Smooth muscle cell (in vitro differentiated cells): ENCODE measurements around the gene SPTLC2. TPM values are rescaled to one million over a fixed set of nuclear protein-coding genes. Genes with fewer than 3 reads are reported as not detected.

Source experiments
- DNase-seq: peaks from one replicate; lab custom pipeline; 2025; ENCODE audit not compliant: unreplicated experiment; lab: John Stamatoyannopoulos, UW
- H2AFZ ChIP-seq: fragments of 200-600 bp; sonication (generic); 2 replicates; pipeline ENCODE4 v1.6.0; 2016; ENCODE audit warnings: antibody characterized with exemption, low read depth, mild to moderate bottlenecking
- H3F3A ChIP-seq: fragments of 200-600 bp; sonication (generic); 2 replicates; pipeline ENCODE4 v1.6.0; 2017; ENCODE audit warnings: antibody characterized with exemption, low read depth
- H3K27ac ChIP-seq: fragments of 200-600 bp; sonication (generic); 2 replicates; pipeline ENCODE4 v1.5.1; 2016; ENCODE audit warnings: low read depth, mild to moderate bottlenecking
- H3K27me3 ChIP-seq: fragments of 200-600 bp; sonication (generic); 2 replicates; pipeline ENCODE4 v1.6.1; 2016; ENCODE audit warnings: low read depth, mild to moderate bottlenecking
- H3K36me3 ChIP-seq: fragments of 200-600 bp; sonication (generic); 2 replicates; pipeline ENCODE4 v1.5.1; 2016; ENCODE audit warnings: low read depth
- H3K4me1 ChIP-seq: fragments of 200-600 bp; sonication (generic); 2 replicates; pipeline ENCODE4 v1.5.1; 2016; ENCODE audit warnings: low read depth
- H3K4me2 ChIP-seq: fragments of 200-600 bp; sonication (generic); 2 replicates; pipeline ENCODE4 v1.6.0; 2016; ENCODE audit warnings: mild to moderate bottlenecking
- H3K4me3 ChIP-seq: fragments of 200-600 bp; sonication (generic); 2 replicates; pipeline ENCODE4 v1.5.1; 2016; ENCODE audit warnings: mild to moderate bottlenecking
- H3K79me2 ChIP-seq: fragments of 200-600 bp; sonication (generic); 2 replicates; pipeline ENCODE4 v1.6.0; 2016; ENCODE audit warnings: low read depth, mild to moderate bottlenecking
- H3K9ac ChIP-seq: fragments of 200-600 bp; sonication (generic); 2 replicates; pipeline ENCODE4 v1.6.0; 2016; ENCODE audit warnings: low read depth
- H3K9me3 ChIP-seq: fragments of 200-600 bp; sonication (generic); replicated peaks from 2 replicates; pipeline ENCODE4 v1.5.1; 2016; ENCODE audit warnings: low read depth
- H4K20me1 ChIP-seq: fragments of 200-600 bp; sonication (generic); 2 replicates; pipeline ENCODE4 v1.6.0; 2016; ENCODE audit warnings: low read depth
- WGBS: methylation state at CpG from one replicate; pipeline ENCODE4 v1.1.7; 2016; ENCODE audit warnings: low lambda C conversion rate; 5-methylcytosine and 5-hydroxymethylcytosine counted together
- polyA plus RNA-seq: library from polyadenylated mRNA; unstranded; fragments of >200 nt; fragmentation: Nextera tagmentation; extraction: Ambion mirVana; gene quantifications from 2 replicates; pipeline ENCODE4 v1.2.1, GENCODE V29; 2016
- total RNA-seq: library from RNA; depleted of rRNA; stranded (reverse); fragments of >200 nt; gene quantifications from 2 replicates; pipeline ENCODE4 v1.2.3, GENCODE V29; 2014
- TF ChIP-seq, protein P1 (sequence below): fragments of 200-600 bp; sonication (generic); IDR thresholded peaks from 2 replicates; pipeline ENCODE4 v1.5.1; 2017; ENCODE audit warnings: borderline replicate concordance, mild to moderate bottlenecking, antibody characterized with exemption; ENCODE audit not compliant: insufficient read depth, poor library complexity, severe bottlenecking

SPTLC2 gene
- total and polyA plus RNA-seq, 2 experiments from 2014 or later = 23.4 to 24.8 TPM

DNA sequence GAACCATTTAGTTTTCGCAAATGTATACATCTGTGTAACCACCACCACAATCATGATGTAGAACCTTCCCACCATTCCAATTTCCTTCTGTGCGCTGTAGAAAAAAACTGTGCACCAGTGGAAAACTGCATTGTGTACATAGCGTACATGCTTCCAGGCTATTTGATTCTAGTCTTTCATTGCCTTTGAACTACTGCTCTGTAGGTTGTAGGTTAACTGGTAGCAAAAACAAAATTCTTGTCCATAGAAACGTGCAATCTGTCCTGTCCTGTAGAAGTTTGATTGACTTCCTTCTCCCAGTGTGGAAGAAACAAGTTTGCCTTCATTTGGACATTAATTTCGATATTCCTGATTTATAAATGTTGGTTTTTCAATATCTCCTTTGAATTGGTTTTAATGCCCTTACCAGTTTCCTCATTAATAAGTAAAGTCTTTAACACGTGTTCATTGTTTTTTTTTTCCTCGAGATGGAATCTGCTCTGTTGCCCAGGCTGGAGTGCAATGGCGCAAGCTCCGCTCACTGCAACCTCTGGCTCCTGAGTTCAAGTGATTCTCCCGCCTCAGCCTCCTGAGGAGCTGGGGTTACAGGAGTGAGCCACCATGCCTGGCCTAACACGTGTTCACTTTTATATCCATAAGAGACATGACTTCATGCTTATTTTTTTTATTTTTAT lies 114.2 kb downstream of the SPTLC2 start:
- no peaks in the 10 kb centered on the region for H3K9me3 ChIP-seq
- TF ChIP-seq, protein P1, sequence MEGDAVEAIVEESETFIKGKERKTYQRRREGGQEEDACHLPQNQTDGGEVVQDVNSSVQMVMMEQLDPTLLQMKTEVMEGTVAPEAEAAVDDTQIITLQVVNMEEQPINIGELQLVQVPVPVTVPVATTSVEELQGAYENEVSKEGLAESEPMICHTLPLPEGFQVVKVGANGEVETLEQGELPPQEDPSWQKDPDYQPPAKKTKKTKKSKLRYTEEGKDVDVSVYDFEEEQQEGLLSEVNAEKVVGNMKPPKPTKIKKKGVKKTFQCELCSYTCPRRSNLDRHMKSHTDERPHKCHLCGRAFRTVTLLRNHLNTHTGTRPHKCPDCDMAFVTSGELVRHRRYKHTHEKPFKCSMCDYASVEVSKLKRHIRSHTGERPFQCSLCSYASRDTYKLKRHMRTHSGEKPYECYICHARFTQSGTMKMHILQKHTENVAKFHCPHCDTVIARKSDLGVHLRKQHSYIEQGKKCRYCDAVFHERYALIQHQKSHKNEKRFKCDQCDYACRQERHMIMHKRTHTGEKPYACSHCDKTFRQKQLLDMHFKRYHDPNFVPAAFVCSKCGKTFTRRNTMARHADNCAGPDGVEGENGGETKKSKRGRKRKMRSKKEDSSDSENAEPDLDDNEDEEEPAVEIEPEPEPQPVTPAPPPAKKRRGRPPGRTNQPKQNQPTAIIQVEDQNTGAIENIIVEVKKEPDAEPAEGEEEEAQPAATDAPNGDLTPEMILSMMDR = no peak
- no peaks in the 10 kb centered on the region for H3K36me3 ChIP-seq
- no peaks in the 10 kb centered on the region for H3F3A ChIP-seq
- H3K79me2 ChIP-seq = no peaks in the 10 kb centered on the region
- peaks cover 5% of the 10 kb centered on the region for H3K4me1 ChIP-seq
- H3K4me2 ChIP-seq = no peak overlapping the region
- WGBS = 87% methylated on average over 11 of the region's 11 CpGs
- H2AFZ ChIP-seq = no peak overlapping the region
- no peak overlapping the region for H3K27ac ChIP-seq
- DNase-seq = no peak
- H3K27me3 ChIP-seq = peaks cover 34% of the 10 kb centered on the region
- H4K20me1 ChIP-seq = no peaks in the 10 kb centered on the region
- no peak overlapping the region for H3K9ac ChIP-seq
- no peak overlapping the region for H3K4me3 ChIP-seq

DNA sequence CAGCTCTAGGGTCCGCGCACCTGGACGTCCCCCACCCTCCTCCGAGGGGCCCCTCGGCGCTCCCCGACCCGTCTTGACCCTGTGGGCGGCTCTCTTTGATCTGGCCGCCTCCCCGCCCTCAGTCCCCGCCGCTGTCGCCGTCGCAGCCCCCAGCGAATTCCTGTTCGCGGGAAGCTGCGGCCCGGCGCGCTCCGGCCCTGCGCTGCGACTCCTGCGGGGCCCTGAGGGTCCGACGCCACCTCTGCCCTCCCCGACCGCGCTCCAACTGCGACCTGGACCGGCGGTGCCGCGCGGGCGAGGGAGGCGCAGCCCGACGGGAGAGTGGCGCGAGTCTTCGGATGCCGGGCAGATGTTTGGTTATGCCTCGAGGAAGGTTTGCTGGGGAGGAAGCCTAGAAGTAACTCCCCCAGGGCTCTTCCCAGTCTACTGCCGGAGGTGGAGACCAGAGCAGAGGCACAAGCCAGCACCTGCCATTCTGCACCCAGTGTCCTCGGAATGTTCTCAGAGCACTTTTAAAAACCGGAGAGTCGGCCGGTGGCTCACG lies 117.4 kb downstream of the SPTLC2 start:
- Histone ChIP-seq H3K27ac (no peak overlapping the region), H3K36me3 (no peaks in the 10 kb centered on the region), H3K4me2 (peak overlapping the region; percentile 97), H3K9ac (no peak overlapping the region), H3K27me3 (peaks cover 34% of the 10 kb centered on the region), H3K79me2 (no peaks in the 10 kb centered on the region), H2AFZ (peak overlapping the region; percentile 43), H3K9me3 (no peaks in the 10 kb centered on the region), H3F3A (no peaks in the 10 kb centered on the region), H3K4me3 (peak overlapping the region; percentile 62), H4K20me1 (no peaks in the 10 kb centered on the region), H3K4me1 (peaks cover 5% of the 10 kb centered on the region)
- 8% methylated on average over 35 of the region's 53 CpGs for WGBS
- TF ChIP-seq, protein P1 = no peak
- DNase-seq = no peak

DNA sequence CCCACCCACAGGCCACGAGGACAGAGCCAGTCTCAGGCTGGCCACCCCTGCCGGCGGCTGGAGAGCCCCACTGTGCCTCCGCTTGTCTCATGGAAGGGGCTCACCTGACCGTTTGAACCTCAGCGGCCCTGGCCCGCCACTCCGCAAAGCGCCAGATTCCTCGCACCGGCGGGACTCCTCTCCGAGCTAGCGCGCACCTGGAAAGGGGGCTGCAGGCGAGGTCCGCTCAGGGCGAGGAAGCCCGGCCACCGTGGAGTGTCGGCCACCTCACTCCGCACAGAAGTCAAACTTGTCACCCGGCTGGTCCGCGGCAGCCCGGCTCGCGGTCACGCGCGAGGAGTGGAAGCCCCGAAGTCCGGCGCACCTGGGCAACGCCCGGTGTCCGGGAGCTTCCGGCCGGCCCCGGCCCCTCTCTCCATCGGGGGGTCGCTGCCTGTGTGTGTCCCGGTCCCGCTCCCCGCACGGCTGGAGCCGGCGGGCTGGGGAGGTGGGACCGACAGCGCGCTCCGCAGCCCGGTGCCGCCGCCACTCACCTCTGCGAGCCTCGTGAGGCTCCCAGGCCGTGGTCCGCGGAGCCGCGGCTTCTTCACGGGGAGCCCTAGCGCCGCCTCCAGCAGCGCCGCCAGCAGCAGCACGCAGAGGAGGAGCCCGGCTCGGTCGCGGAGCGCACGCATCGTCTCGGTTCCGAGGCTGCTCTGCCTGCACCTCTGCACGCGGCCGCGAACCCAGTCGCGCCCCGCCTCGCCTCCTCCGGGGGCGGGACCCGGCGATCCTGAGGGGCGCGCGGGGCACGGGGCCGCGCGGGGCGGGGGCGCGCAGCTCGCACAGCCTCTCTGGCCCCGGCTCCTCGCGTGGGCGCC lies 118.1 kb downstream of the SPTLC2 start, which contains the start of gene ISM2:
Gene ISM2, minus strand, starts transcription at position 697 of the 860 bp plus-strand sequence. Its CDS starts 23 bp downstream, at position 674.
- no peak for DNase-seq
- 4% methylated on average over 85 of the region's 104 CpGs for WGBS
- no peak within 1 kb of the TSS for H3K9ac ChIP-seq

More for the DNA sequence above, 118.1 kb downstream of the SPTLC2 start, which contains the start of gene ISM2:
- Histone ChIP-seq H3K9me3 (no peaks in the 10 kb centered on the region), H3K79me2 (no peaks in the 10 kb centered on the region), H3F3A (no peaks in the 10 kb centered on the region), H2AFZ (peak within 1 kb of the TSS; percentile 43), H3K27ac (no peak within 1 kb of the TSS), H3K27me3 (peaks cover 34% of the 10 kb centered on the region), H3K4me3 (peak within 1 kb of the TSS; percentile 62), H3K4me2 (peak within 1 kb of the TSS; percentile 97), H3K4me1 (peaks cover 5% of the 10 kb centered on the region), H3K36me3 (no peaks in the 10 kb centered on the region), H4K20me1 (no peaks in the 10 kb centered on the region)
- TF ChIP-seq, protein P1 = no peak
